Measurements from ENCODE around the gene CIPC. TPM values are rescaled to one million over a fixed set of nuclear protein-coding genes. Genes with fewer than 3 reads are reported as not detected.
A peak's percentile ranks its signal among the peaks of the same experiment; 100 is the strongest.

The CIPC gene
- total RNA-seq, 1 experiment from 2014 or later, result 8.8 TPM

DNA sequence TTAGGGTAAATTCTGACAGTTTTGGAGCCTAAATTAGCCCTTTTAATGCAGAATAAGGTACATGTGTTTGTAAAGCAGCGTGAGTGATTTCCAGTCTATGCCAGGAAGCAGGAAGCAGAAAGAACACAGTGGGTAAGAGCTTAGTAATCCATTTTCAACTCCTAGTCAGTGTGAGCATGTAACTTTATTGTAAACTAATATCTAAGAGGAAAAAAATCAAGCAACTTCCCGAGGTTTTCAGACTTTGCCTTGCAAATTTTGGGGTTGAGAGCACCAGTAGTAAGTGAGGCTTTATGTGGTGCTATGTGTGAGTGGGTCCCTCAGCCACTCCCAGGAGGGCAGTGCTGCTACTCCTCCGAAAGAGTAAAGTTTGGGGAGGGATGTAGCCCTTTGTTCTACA is 2.9 kb downstream of the CIPC start:
- H3K4me1 ChIP-seq (replicated peaks), result peaks cover 25% of the 10 kb centered on the region
- H3K9me3 ChIP-seq (replicated peaks), result no peaks in the 10 kb centered on the region
- H3K27me3 ChIP-seq (replicated peaks), result no peaks in the 10 kb centered on the region
- no peak overlapping the region for H3K27ac ChIP-seq
- DNase-seq (ENCODE audit: low read depth in 1 of 2, low spot score in 2 of 2), result no peak
- H3K36me3 ChIP-seq, result peaks cover 5% of the 10 kb centered on the region; the same call in 1 of the 2 replicates
- H3K4me3 ChIP-seq, result no peak overlapping the region

DNA sequence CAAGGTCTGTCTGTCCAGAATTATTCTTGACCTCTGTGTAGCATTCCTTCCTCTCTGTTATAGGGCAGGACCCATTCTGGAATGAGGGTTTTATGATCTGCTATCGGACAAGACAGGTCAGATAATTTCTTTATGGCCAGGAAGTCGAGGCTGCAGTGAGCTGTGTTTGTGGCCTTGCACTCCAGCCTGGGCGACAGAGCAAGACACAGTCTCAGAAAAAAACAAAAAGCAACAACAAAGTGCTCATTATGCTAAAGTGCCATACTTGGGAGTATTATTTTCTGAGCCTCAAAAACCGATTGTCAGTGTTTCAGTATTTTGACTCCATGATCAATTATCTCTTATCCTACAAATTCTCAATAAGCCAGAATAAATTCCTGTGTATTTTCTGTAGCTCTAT is 4.1 kb downstream of the CIPC start:
- Histone ChIP-seq H3K4me3 (no peak overlapping the region), H3K27me3 (replicated peaks) (no peaks in the 10 kb centered on the region), H3K4me1 (replicated peaks) (peaks cover 17% of the 10 kb centered on the region), H3K36me3 (peaks cover 8% of the 10 kb centered on the region), H3K9me3 (replicated peaks) (no peaks in the 10 kb centered on the region), H3K27ac (no peak overlapping the region)
- DNase-seq (ENCODE audit: low read depth in 1 of 2, low spot score in 2 of 2), result no peak

DNA sequence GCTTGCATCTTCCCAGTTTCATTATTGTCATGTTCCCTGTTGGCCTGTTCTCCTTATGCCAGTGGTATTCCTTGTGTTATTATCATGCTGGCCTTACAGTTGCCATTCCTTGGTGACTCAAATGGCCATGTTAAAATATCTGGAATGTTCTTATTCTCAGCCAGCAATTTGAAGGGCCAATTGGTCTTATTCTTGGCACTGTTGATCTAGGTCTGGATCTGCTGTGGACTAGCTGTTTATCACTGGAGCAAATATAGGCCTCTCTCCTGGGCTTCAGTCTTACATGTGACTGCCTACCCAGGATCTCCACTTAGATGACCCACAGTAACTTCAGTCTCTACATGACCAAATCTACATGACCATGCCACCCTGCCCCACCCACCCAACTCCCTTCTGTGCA is 5.4 kb downstream of the CIPC start:
- no peak overlapping the region for H3K27ac ChIP-seq
- peaks cover 12% of the 10 kb centered on the region for H3K4me1 ChIP-seq (replicated peaks)

DNA sequence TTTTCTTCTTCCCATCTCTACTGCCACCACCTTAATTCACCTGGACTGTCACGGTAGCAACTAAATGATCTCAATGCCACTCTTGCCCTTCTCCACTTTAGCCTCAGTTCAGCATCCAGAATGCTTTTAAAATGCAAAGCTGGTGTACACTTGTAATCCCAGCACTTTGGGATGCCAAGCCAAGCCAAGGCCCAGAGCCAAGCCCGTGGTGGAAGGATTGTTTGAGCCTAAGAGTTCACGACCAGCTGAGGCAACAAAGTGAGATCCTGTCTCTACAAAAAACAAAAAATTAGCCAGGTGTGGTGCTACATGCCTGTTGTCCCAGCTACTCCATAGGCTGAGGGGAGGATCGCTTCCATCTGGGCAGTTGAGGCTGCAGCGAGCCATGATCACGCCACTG is 5.9 kb downstream of the CIPC start:
- Histone ChIP-seq H3K27ac (no peak overlapping the region), H3K4me3 (no peak overlapping the region), H3K9me3 (replicated peaks) (no peaks in the 10 kb centered on the region), H3K4me1 (replicated peaks) (peaks cover 8% of the 10 kb centered on the region), H3K27me3 (replicated peaks) (no peaks in the 10 kb centered on the region), H3K36me3 (peaks cover 16% of the 10 kb centered on the region)
- no peak for DNase-seq (ENCODE audit: low read depth in 1 of 2, low spot score in 2 of 2)

More for the DNA sequence above, 5.4 kb downstream of the CIPC start:
- no peaks in the 10 kb centered on the region for H3K9me3 ChIP-seq (replicated peaks)
- DNase-seq (ENCODE audit: low read depth in 1 of 2, low spot score in 2 of 2), result no peak
- peaks cover 15% of the 10 kb centered on the region for H3K36me3 ChIP-seq
- no peaks in the 10 kb centered on the region for H3K27me3 ChIP-seq (replicated peaks)
- no peak overlapping the region for H3K4me3 ChIP-seq

DNA sequence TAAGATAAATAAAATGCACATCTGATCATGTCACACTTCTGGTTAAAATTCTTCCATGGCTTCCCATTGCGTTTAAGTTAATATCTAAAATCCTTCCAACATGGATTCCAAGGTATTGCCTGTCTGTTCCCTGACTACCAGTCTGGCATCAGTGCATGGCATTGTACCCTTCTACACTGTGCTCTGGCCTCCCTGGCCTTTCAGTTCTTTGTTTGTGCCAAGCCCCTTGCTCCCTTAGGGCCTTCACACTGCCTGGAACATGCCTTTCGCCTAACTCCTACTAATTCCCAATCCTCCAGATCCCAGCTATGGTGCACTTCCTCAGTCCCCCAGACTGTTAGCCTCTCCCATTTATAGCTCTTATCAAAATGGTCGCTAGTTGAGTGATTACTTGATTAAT is 6.3 kb downstream of the CIPC start:
- no peak for DNase-seq (ENCODE audit: low read depth in 1 of 2, low spot score in 2 of 2)
- Histone ChIP-seq H3K27ac (no peak overlapping the region), H3K4me3 (no peak overlapping the region), H3K4me1 (replicated peaks) (peaks cover 4% of the 10 kb centered on the region), H3K27me3 (replicated peaks) (no peaks in the 10 kb centered on the region), H3K9me3 (replicated peaks) (no peaks in the 10 kb centered on the region), H3K36me3 (peaks cover 20% of the 10 kb centered on the region)

DNA sequence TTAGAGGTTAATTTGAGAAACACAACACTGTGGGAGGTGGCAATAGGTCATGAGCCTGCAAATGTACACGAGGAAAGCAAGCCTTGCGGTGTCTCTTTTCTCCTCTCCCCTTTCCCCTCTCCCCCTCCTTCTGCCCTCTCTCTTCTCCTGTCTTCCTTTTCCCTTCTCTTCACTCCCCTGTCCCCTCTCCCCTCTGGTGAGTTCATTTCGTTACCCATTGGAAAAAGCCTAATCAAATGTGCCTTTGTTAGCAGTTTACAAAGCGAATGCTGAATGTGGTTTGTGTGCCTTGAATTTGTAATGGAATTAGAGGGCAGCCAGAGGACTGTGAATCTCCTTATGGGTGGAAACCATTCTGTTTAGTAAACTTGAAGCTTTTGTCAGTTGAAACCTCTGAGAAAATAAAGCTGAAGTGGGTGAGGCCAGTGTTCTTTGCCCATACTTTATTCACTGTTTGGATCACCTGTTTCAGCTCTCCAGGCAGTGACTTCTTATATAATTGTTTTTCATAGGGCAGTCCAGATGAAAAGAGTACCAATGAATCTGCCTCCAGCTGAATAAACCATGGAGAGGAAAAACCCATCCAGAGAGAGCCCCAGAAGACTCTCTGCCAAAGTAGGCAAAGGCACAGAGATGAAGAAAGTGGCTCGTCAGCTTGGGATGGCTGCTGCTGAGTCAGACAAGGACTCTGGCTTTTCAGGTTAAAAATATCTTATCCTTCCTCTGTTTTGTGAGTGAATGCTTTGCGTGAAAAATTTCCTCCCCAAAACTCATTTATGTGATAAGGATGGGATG is 7.3 kb downstream of the CIPC start:
- Histone ChIP-seq H3K27me3 (replicated peaks) (no peaks in the 10 kb centered on the region), H3K27ac (no peak overlapping the region), H3K9me3 (replicated peaks) (no peaks in the 10 kb centered on the region), H3K4me3 (no peak overlapping the region), H3K4me1 (replicated peaks) (peaks cover 5% of the 10 kb centered on the region), H3K36me3 (peaks cover 23% of the 10 kb centered on the region)
- no peak for DNase-seq (ENCODE audit: low read depth in 1 of 2, low spot score in 2 of 2)

DNA sequence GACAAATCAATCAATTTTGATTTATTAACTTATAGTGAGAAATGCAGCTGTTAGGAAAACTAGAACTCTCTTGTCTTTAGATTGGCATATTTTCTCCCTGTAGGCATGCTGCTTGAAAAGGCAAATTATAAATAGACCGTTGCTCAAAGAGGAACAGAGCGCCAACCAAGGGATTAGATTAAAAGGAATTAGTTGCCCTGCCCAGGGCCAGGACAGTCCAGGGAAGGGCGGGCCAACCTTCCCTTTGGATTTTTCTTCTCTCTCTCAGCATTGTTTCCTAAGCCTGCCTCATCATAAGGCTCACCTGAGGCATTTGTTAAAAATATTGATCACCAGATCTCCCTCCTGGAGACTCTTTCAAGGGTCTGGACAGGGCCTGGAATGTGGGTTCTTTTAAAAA is 8.6 kb downstream of the CIPC start:
- no peaks in the 10 kb centered on the region for H3K9me3 ChIP-seq (replicated peaks)
- H3K27ac ChIP-seq, result no peak overlapping the region
- H3K36me3 ChIP-seq, result peaks cover 23% of the 10 kb centered on the region

DNA sequence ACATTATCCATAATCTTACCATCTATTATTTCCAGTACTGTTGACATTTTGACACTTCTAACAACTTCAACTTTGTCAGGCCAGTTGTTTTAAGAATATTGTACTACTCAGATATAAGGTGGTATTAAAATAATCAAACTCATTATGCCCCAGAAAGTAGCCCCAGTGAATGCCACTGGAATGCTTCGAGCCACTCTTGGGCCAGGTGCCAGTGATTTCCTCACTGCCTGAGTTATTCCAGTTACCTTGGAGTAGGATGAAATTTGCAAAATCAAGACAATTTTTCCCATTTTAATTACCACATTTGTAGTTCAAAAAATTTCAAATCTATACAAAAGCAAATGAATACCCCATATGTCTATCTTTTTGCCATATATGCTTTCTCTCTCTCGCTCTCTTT is 9.2 kb downstream of the CIPC start:
- Histone ChIP-seq H3K27ac (no peak overlapping the region), H3K36me3 (peaks cover 23% of the 10 kb centered on the region), H3K4me3 (no peak overlapping the region), H3K9me3 (replicated peaks) (no peaks in the 10 kb centered on the region), H3K27me3 (replicated peaks) (no peaks in the 10 kb centered on the region), H3K4me1 (replicated peaks) (peaks cover 17% of the 10 kb centered on the region)
- DNase-seq (ENCODE audit: low read depth in 1 of 2, low spot score in 2 of 2), result no peak

More for the DNA sequence above, 8.6 kb downstream of the CIPC start:
- H3K27me3 ChIP-seq (replicated peaks), result no peaks in the 10 kb centered on the region
- no peak for DNase-seq (ENCODE audit: low read depth in 1 of 2, low spot score in 2 of 2)
- peaks cover 14% of the 10 kb centered on the region for H3K4me1 ChIP-seq (replicated peaks)
- no peak overlapping the region for H3K4me3 ChIP-seq

DNA sequence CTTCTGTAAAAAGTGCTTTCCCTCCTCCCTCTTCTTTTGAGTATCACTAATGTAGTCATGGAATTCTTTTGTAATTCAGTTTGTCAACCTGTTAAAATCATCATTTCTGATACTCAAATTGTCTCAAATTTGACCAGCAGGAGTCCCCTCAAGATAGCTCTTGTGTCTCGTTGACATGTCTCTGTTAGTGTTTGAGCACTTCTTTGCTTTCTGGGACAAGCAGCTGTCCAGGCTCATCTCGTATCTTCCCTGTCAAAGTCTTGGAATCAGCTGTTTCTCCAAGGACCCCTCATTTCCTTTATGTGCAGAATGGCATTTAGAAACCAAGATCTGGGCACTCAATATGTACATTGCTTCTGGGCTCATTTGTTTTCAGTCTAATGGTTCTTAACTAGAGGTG is 10.7 kb downstream of the CIPC start:
- Histone ChIP-seq H3K27ac (no peak overlapping the region), H3K4me3 (no peak overlapping the region), H3K4me1 (replicated peaks) (peaks cover 17% of the 10 kb centered on the region), H3K36me3 (peaks cover 23% of the 10 kb centered on the region), H3K9me3 (replicated peaks) (no peaks in the 10 kb centered on the region), H3K27me3 (replicated peaks) (no peaks in the 10 kb centered on the region)
- no peak for DNase-seq (ENCODE audit: low read depth in 1 of 2, low spot score in 2 of 2)

DNA sequence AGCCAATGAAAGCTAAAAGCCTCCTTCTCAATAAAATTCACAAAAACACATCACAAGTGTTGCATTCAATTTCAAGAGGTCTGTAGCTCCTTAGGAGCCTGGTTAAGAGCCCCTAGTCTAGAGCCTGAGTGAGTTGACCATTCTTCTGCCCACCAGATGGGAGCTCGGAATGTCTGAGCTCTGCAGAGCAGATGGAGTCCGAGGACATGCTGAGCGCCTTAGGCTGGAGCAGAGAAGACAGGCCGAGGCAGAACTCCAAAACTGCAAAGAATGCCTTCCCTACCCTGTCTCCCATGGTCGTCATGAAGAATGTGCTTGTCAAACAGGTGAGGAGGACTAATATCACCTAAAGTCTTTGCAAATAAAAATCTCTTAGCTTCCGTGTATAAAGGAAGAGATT is 11.6 kb downstream of the CIPC start:
- peaks cover 30% of the 10 kb centered on the region for H3K36me3 ChIP-seq

DNA sequence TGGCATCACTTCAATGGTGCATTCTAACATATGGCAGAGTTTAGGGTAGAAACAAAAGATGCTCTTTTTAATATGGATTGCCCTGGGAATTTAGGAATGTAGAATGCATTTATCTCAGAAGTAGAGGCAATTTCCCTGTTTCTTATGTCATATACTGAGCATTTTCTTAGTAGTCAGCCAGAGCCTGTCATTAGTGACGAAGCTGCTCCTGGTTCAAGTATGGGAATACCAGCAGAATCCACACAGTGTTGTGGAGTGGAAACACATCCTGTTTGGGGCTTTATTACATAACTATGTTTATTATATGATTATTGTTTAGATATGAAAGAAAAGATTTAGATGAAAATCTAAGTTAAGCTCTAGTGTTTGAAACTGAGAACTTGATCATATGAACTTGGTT is 12.2 kb downstream of the CIPC start:
- DNase-seq (ENCODE audit: low read depth in 1 of 2, low spot score in 2 of 2), result no peak
- no peaks in the 10 kb centered on the region for H3K27me3 ChIP-seq (replicated peaks)
- peaks cover 17% of the 10 kb centered on the region for H3K4me1 ChIP-seq (replicated peaks)
- H3K4me3 ChIP-seq, result no peak overlapping the region
- H3K9me3 ChIP-seq (replicated peaks), result no peaks in the 10 kb centered on the region
- peaks cover 31% of the 10 kb centered on the region for H3K36me3 ChIP-seq
- H3K27ac ChIP-seq, result peak overlapping the region; percentile 62

More for the DNA sequence above, 11.6 kb downstream of the CIPC start:
- Histone ChIP-seq H3K27me3 (replicated peaks) (no peaks in the 10 kb centered on the region), H3K4me3 (no peak overlapping the region), H3K4me1 (replicated peaks) (peaks cover 17% of the 10 kb centered on the region), H3K9me3 (replicated peaks) (no peaks in the 10 kb centered on the region), H3K27ac (no peak overlapping the region)
- no peak for DNase-seq (ENCODE audit: low read depth in 1 of 2, low spot score in 2 of 2)

DNA sequence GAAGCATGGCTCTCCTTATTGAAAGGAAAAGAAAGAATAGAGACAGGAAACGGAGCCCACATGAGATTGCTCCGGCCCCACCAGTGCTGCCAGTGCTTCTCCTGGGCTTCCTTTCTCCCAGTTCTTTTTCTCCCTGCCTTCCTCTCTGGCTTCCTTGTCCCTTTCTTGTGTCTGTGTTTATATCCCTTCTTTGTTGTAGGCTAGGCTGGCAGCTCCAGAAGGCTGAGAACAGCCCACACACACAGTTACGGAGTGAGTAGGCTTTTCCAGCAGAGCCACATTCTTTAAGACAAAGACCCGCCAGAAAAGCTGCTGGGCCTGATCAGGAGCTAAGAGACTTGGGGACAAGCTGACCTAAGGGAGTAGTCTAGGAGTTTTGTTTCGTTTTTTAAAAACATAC is 13.0 kb downstream of the CIPC start:
- DNase-seq (ENCODE audit: low read depth in 1 of 2, low spot score in 2 of 2), result peak; percentile 78 to 82
- Histone ChIP-seq H3K4me3 (no peak overlapping the region), H3K9me3 (replicated peaks) (no peaks in the 10 kb centered on the region), H3K27ac (peak overlapping the region; percentile 62), H3K36me3 (peaks cover 29% of the 10 kb centered on the region), H3K4me1 (replicated peaks) (peaks cover 17% of the 10 kb centered on the region), H3K27me3 (replicated peaks) (no peaks in the 10 kb centered on the region)

DNA sequence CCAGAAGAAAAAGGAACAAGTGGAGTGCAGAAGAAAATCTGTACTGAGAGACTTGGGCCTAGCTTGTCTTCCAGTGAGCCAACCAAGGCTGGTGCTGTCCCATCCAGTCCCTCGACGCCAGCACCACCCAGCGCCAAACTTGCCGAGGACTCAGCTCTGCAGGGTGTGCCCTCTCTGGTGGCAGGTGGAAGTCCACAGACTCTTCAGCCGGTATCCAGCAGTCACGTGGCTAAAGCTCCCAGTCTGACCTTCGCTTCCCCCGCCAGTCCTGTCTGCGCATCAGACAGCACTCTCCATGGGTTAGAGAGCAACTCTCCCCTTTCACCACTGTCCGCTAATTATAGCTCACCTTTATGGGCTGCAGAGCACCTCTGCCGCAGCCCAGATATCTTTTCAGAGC is 15.6 kb downstream of the CIPC start:
- H3K27me3 ChIP-seq (replicated peaks), result no peaks in the 10 kb centered on the region
- peaks cover 18% of the 10 kb centered on the region for H3K36me3 ChIP-seq
- H3K27ac ChIP-seq, result no peak overlapping the region

DNA sequence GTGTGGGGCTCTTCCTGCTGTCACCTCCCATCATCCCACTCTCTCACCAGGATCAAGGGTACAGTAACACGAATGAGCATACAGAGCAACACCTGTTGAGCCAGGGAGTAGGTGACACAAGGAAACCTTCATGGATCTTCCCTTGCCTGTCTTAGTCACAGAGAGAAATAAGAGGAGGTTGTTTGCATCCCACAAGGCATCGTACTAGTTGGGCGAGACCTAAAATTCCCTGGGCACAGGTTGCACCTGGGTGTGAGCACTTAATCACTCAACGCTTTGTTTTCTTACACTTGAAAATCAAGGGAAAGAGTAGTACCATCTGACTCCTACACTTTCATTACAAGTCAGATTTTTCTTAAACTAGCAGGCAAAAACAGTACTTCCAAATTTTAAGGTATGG is 16.6 kb downstream of the CIPC start:
- no peak for DNase-seq (ENCODE audit: low read depth in 1 of 2, low spot score in 2 of 2)
- peaks cover 11% of the 10 kb centered on the region for H3K36me3 ChIP-seq
- H3K4me3 ChIP-seq, result no peak overlapping the region
- H3K27me3 ChIP-seq (replicated peaks), result no peaks in the 10 kb centered on the region
- no peaks in the 10 kb centered on the region for H3K9me3 ChIP-seq (replicated peaks)
- H3K4me1 ChIP-seq (replicated peaks), result peaks cover 17% of the 10 kb centered on the region
- H3K27ac ChIP-seq, result no peak overlapping the region

More for the DNA sequence above, 15.6 kb downstream of the CIPC start:
- Histone ChIP-seq H3K9me3 (replicated peaks) (no peaks in the 10 kb centered on the region), H3K4me3 (no peak overlapping the region), H3K4me1 (replicated peaks) (peaks cover 17% of the 10 kb centered on the region)
- no peak for DNase-seq (ENCODE audit: low read depth in 1 of 2, low spot score in 2 of 2)
